ENCODE measurements around the gene SH3BGRL.
A peak's percentile ranks its signal among the peaks of the same experiment; 100 is the strongest.

Gene SH3BGRL

DNA sequence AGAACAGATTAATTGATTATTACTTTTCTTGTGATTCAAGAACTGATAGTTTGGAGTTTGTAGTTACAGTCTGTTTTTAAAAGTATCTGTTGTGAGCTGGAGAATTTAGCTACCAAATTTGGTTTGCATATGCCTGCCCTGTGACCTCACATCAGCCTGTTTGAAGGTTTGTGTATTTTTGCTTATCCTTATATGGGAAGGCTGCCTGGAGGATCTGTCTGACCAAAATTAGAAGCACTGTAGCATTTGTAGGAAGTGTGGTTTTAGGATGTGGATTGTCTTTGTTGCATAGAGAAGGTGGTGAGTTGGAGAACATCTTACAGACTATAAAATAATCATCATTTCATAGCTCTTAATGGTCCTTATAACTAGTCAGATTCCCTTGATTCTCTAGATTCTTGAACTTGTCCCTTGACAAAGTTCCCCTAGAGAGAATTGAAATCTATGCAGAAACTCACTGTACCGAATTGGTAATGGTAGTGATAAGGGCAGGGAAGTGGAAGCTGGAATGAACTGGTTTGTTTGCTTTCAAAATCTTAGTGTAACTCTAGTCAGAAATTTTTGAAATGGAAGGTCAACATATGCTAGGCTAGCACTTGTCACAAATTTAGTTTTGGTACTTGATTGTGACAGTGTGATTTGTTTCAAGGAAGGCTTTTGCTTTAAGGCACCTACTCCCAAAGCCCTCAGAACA, 57.3 kb downstream of the SH3BGRL start:
- no peak for TF ChIP-seq ZFX (IDR thresholded peaks at IDR 0.05)
- TF ChIP-seq CTCF (conservative IDR thresholded peaks at IDR 0.05), result no peak
- no peak overlapping the region for H3K27ac ChIP-seq

DNA sequence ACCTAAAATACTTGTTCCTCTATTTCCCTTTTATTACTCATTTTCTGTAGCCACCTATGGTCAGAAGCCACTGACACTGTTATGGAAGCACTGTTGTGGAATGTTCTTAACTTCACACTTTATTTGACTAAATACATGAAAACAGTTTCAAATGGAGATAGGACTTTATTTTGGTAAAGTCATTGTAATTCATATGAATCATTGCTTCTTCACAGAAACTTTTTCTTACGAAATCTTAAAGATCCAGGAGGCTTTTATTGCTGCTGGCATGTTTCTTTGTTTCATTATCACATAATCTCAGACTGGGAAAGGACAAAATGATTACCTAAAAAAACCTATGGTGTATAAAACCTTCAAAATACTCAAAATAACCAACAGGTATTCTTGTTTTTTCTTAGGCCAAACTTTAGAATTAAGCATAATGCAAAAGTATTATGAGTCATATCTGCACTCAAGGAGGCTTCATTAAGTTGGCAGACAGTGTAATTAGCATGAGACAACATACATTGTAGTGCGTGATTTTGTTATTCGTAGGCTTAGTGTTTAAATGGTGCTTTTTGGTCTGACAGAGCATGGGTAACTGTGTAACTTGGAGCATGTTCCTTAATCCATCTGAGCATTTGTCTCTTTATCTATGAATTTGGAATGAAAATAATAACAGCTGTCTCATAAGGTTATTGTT, 58.0 kb downstream of the SH3BGRL start:
- H3K27ac ChIP-seq, result no peak overlapping the region
- TF ChIP-seq CTCF (conservative IDR thresholded peaks at IDR 0.05) (no peak), ZFX (IDR thresholded peaks at IDR 0.05) (no peak)

- H3K27ac ChIP-seq, result no peak overlapping the region
- no peak for TF ChIP-seq CTCF (conservative IDR thresholded peaks at IDR 0.05)
These were observed 59.7 kb downstream of the SH3BGRL start for GRCh38 chrX:81261576-81261975.

- H3K27ac ChIP-seq, result no peak overlapping the region
- TF ChIP-seq CTCF (conservative IDR thresholded peaks at IDR 0.05) (no peak), ZFX (IDR thresholded peaks at IDR 0.05) (no peak)
These were observed 61.2 kb downstream of the SH3BGRL start for GRCh38 chrX:81263059-81263458.

DNA sequence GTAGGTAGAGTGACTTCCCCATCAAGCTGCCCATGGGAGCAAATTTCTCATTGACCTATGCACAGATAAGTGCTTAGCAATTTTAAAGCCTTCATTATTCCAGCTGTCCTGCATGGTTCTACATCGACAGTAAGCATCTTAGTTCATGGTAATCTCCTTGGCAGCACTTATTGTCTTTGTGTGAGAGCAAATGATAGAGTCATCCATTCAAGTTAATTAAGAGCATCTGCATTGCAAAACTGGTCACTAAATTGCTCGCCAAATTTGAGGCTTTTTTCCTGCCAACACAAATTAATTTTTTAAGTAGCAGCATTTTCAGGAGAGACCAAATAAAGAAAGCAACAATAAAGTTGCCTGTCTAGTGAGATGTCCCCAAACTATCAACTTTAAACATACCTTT, 76.7 kb downstream of the SH3BGRL start:
- no peak overlapping the region for H3K27ac ChIP-seq
- TF ChIP-seq ZFX (IDR thresholded peaks at IDR 0.05), result no peak
- TF ChIP-seq CTCF (conservative IDR thresholded peaks at IDR 0.05), result no peak

DNA sequence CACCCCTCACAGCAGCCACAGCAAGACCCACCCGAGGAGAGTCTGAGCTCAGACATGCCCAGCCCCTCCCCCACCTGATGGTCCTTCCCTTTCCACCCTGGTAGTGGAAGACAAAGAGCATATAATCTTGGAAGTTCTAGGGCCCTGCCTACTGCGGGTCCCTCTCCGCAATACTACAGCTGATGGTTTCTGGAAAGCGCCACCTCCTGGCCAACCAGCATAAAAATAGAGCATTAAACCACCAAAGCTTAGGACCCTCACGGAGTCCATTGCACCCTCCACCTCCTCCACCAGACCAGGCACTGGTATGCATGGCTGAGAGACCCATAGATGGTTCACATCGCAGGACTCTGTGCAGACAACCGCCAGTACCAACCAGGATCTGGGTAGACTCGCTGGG, 78.2 kb downstream of the SH3BGRL start:
- no peak overlapping the region for H3K27ac ChIP-seq
- TF ChIP-seq ZFX (IDR thresholded peaks at IDR 0.05), result no peak
- peak; percentile 21 for TF ChIP-seq CTCF (conservative IDR thresholded peaks at IDR 0.05)

GRCh38 chrX:81286075-81286474, 84.2 kb downstream of the SH3BGRL start:
- no peak overlapping the region for H3K27ac ChIP-seq

More at GRCh38 chrX:81286075-81286474, 84.2 kb downstream of the SH3BGRL start:
- no peak for TF ChIP-seq CTCF (conservative IDR thresholded peaks at IDR 0.05)
- TF ChIP-seq ZFX (IDR thresholded peaks at IDR 0.05), result no peak

Data from C4-2B (cell line).